ENCODE measurements around the gene FKBP14. TPM values are rescaled to one million over a fixed set of nuclear protein-coding genes. Genes with fewer than 3 reads are reported as not detected.

The FKBP14 gene, protein sequence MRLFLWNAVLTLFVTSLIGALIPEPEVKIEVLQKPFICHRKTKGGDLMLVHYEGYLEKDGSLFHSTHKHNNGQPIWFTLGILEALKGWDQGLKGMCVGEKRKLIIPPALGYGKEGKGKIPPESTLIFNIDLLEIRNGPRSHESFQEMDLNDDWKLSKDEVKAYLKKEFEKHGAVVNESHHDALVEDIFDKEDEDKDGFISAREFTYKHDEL
- total RNA-seq, result 31.2 and 38.4 TPM in 2 replicates

DNA sequence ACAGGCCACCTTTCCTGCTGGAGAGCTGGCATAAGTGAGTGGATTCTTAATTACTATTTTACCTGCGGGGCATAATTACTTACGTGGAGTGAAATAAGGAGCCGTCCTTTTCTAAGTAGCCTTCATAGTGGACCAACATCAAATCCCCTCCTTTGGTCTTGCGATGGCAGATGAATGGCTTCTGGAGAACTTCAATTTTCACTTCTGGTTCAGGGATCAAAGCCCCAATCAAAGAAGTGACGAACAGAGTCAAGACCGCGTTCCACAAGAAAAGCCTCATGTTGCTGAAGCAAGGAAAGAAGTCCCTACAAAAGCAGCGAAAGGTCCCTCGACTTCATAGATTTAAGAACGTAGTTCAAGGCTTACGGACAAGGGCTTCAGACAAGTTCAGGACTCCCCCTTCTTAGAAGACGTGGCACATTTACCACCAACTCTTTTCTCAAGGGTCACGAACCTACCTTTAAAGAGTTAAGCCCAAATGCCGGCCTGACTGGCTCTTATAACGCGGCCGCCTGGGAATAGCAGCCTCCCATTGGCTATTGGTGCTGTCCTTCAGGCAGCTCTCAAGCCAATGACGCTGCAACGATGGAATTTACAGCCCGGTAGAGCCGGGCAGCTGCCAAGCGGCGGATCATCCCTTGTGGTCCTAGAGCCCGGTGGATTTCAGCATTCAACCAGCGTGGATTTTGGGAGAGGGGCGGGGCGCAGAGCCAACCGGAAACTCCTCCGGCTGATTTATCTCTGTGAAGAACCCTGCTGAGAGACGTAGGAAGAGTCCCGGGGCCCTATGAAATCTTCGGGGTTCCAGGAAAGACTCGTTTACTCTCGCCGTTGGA is at the start of gene FKBP14:
FKBP14 (minus strand) TSS at position 474 of the 836 bp plus-strand sequence; CDS start at position 280, 194 bp downstream.

DNA sequence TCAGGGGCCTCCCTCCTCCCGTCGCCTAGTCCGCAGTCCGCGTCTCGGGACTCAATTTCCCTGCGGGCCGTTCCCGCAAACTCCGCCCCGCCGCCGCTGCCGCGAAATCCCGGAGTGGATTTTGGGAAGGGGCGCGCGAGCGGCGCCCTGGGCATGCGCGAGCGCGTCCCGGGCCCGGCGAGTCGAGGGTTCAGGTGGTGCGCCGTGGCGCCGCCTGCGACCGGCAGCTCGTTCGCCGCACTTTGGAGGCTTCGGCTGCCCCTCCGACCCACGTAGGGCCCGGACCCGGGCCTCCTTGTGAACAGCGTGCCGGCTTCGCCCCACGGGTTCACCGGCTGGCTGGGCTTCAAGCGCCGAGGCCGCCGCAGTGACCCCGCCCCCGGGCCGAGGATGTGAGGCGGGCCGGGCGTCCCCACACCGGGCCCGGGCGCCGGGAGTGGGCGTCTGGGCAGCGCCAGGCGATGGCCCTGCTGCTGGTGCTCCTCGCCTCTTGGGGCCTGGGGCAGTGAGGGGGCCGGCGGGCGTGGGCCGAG is 1.8 kb upstream of the FKBP14 start, which contains the start of gene PLEKHA8:
PLEKHA8 (plus strand) TSS at position 197 of the 533 bp plus-strand sequence. CDS start 351 bp downstream, outside the sequence.

DNA sequence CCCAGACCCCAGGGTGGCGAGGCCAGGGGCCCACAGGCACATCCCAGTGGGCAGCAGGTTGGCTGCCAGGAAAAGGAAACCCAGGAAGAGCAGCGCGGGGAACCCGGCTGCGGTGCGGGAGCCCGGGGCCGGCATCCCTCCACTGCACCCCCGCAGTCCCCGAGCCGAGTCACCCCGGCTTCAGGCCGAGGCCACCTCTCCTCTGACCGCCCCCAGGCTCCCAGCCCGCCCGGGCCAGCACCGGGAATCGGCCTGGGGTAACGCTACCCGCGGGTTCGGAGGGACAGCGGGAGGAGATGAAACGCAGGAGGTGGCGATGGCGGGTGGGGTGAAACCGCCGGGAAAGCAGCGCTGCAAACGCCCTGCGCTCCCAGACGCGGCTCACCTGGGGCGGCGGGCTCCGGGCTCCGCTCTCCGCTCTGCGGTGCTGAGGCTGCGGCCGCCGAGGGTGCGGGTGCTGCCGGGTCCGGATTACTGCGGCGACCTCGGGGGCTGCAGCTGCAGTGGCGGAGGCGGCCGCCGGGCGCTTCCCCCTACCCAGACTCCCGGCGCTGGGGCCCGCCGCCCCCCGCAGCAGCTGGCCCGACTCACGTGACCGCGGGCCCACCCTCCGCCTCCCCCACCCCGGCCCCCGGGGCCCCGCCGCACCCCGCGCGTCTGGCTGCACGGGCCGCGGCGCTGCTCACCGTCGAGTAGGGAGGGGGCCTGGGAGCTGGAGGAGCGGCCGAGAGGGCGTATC is 37.1 kb downstream of the FKBP14 start, which contains the start of gene SCRN1:
SCRN1 (minus strand) TSS at position 545 of the 739 bp plus-strand sequence. CDS start 20,734 bp downstream, outside the sequence.

Other genes with a start within 250 kb of the FKBP14 start
- gene WIPF3, start 220.2 kb downstream of the FKBP14 start, total RNA-seq, result not detected in 2 replicates
- 66.1 and 66.3 TPM in 2 replicates for gene SCRN1, start 36.9 kb downstream of the FKBP14 start, total RNA-seq
- gene PLEKHA8, start 1.7 kb upstream of the FKBP14 start, total RNA-seq, result 5.6 and 7.1 TPM in 2 replicates
- gene MTURN, start 108.3 kb upstream of the FKBP14 start, total RNA-seq, result 17.3 and 18.3 TPM in 2 replicates

Measured in cardiac atrium fibroblast (primary cell).